Measurements from ENCODE around the gene GLB1L2.

- TF ChIP-seq, protein P1, sequence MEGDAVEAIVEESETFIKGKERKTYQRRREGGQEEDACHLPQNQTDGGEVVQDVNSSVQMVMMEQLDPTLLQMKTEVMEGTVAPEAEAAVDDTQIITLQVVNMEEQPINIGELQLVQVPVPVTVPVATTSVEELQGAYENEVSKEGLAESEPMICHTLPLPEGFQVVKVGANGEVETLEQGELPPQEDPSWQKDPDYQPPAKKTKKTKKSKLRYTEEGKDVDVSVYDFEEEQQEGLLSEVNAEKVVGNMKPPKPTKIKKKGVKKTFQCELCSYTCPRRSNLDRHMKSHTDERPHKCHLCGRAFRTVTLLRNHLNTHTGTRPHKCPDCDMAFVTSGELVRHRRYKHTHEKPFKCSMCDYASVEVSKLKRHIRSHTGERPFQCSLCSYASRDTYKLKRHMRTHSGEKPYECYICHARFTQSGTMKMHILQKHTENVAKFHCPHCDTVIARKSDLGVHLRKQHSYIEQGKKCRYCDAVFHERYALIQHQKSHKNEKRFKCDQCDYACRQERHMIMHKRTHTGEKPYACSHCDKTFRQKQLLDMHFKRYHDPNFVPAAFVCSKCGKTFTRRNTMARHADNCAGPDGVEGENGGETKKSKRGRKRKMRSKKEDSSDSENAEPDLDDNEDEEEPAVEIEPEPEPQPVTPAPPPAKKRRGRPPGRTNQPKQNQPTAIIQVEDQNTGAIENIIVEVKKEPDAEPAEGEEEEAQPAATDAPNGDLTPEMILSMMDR (IDR thresholded peaks at IDR 0.05): peak in 3 of 6 experiments; percentile 37 to 46 (median 43)
- no peak for TF ChIP-seq POLR2A (IDR thresholded peaks at IDR 0.05)
These were observed 61.9 kb downstream of the GLB1L2 start for GRCh38 chr11:134393638-134394037.

Data from thyroid gland (tissue), 4 donors.